ENCODE results near the gene TRA2B.
A peak's percentile ranks its signal among the peaks of the same experiment; 100 is the strongest.

The TRA2B gene

GRCh38 chr3:185950728-185951127 is 12.9 kb upstream of the TRA2B start:
- no peak for DNase-seq (ENCODE audit: low read depth in 2 of 2)

GRCh38 chr3:185949515-185949914 is 11.7 kb upstream of the TRA2B start:
- no peak for DNase-seq (ENCODE audit: low read depth in 2 of 2)

GRCh38 chr3:185948292-185948691 is 10.5 kb upstream of the TRA2B start:
- DNase-seq (ENCODE audit: low read depth in 2 of 2) = no peak

- no peak for DNase-seq (ENCODE audit: low read depth in 2 of 2)
Observed at GRCh38 chr3:185943760-185944106, 5.9 kb upstream of the TRA2B start.

DNA sequence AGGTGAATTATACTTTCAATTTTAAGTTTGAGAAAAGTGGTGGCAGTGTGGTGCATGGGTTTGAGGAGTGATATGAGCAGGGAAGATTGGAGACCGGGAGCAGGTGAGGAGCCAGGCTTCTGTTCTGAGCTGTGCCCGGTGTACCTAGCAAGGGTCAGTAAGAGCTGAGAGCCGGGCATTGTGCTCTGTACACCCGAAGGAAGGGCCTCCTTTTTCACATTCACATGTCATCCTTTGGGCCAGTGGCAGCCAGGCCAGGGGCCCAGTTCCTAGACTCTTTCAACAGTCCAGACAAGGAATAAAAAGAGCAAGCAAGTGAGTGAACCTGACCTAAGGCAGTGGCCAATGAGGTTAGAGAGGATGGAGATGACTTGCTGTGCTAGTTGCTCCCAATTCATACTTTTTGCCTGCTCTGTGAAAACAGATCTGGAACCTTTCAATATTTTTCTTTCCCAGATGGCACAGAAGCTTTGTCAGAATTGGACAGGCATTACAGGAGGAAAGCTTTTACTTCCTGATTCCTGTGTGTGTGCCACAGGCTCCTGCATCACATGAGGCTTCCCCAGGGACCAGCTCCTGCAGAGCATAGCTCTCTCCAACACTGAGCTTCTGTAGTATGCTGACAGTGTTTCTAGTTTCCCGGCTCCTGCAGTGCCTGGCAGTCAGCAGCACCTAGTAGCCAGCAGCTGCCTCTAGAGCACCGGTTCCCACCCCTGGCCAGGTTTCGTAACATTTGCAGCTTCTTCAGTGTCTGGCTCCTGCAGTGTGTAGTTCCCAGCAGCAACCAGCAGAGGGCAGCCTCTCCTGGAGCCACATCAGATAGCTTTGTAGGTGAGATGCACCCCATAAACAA is 5.3 kb upstream of the TRA2B start:
- peak; percentile 72 to 81 for DNase-seq (ENCODE audit: low read depth in 2 of 2)

- DNase-seq (ENCODE audit: low read depth in 2 of 2) = no peak
Observed at GRCh38 chr3:185942396-185942795, 4.6 kb upstream of the TRA2B start.

DNA sequence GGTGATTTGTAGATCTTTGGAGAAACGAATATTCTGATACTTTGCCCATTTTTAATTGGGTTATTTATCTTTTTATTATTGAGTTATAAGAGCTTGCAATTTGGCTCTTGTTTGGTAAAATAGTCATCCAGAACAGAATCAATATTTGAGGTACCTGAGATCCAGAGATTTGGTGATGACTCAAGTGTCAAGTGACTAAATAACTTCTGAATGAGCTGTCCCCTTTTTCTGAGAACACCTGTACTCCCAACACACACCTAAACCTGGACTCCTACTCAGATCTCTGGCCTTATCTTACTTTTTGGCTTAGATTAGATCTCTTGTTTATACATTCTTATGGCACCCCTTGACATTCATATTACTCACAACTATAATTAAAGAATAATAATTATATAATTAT is 3.1 kb upstream of the TRA2B start:
- no peak for DNase-seq (ENCODE audit: low read depth in 2 of 2)

GRCh38 chr3:185939721-185940120 is 1.9 kb upstream of the TRA2B start:
- no peak for DNase-seq (ENCODE audit: low read depth in 2 of 2)

- peak; percentile 75 to 81 for DNase-seq (ENCODE audit: low read depth in 2 of 2)
Observed at GRCh38 chr3:185936814-185937688, 763 bp downstream of the TRA2B start.

GRCh38 chr3:185936273-185936629 is 1.6 kb downstream of the TRA2B start:
- no peak for DNase-seq (ENCODE audit: low read depth in 2 of 2)

DNA sequence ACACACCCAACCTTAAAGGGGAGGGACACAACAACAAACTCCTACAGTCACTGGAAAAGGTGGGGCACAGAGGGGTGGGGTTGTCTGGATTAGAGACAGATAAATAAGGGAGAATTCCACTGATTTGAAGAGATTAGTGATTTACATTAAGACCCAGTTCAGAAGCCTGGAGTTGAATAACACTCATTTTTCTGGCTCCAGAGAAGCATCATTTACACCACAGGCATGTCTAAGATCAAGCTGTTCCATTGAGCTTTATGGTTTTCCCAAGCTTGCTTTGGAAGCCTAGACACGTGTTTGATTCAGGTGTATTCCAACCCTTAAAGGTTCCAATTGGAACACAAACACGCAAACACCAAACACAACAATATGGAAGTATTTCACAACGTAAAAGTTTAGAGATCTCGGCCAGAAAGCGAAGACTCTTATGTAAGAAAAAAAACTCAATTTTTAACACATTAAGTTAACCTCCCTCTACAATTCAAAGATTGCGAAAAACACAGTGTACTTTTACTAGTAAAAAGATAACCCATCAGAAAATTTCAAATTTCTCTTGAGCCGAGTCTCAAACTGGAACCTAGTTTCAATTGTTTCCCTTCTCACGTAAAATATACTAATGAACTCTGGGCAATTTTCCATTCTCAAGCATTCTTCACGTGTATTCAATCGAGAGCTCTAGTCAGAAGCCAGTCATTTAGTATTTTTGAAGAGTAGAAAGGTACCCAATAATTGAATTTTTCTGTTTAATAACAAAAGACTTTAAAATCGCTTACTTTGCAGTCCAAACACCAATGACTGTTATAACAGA is 2.1 kb downstream of the TRA2B start:
- DNase-seq (ENCODE audit: low read depth in 2 of 2) = no peak

DNA sequence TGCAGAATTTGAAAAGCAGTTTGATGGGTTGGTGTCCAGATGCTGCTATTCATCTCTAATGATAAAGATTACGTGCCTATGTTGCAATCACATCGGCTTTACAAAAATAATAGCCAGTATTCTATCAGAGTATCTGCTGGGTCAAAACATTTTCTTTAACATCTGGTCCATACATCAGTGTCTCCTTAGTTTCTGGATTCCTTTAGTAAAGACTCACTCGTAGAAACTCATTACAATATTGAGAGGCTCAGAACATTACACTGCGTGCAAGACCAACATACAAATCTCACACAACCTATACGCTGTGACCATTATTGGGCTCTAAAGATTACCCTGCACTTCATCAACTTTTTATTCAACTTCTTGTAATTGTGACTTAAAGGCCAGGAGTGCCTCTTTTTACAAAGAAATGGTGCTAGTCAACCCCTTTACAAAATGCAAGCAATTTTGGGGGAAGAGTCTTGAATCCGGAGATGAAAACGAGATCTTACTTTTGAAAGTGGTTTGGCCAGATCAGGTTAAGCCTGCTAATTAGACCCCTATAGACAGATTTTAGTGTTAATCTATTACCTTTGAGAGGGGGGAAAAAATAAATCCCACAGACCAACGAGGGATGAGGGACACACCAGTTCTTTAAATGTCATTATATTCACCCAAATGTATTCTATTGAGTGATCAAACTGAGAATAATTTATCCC is 2.9 kb downstream of the TRA2B start:
- DNase-seq (ENCODE audit: low read depth in 2 of 2) = no peak

DNA sequence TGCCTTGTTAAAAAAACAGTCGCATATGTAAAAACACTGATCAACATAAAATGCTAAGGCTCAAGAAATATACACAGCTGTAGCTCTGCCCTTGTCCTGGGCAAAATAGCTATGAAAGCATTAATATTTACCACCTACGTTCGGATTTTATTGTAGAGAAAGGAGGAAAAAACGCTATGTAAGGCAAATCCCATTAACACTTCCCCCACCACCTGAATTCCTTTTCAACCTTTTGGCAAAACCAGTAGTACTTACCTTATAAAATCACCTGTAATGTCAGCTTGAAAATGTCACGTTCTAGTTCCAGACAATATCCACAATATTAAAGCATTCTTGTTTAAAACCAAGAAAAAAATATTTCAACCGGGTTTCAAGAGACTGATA is 3.6 kb downstream of the TRA2B start:
- no peak for DNase-seq (ENCODE audit: low read depth in 2 of 2)

GRCh38 chr3:185933374-185934173 is 4.2 kb downstream of the TRA2B start:
- DNase-seq (ENCODE audit: low read depth in 2 of 2) = no peak

DNA sequence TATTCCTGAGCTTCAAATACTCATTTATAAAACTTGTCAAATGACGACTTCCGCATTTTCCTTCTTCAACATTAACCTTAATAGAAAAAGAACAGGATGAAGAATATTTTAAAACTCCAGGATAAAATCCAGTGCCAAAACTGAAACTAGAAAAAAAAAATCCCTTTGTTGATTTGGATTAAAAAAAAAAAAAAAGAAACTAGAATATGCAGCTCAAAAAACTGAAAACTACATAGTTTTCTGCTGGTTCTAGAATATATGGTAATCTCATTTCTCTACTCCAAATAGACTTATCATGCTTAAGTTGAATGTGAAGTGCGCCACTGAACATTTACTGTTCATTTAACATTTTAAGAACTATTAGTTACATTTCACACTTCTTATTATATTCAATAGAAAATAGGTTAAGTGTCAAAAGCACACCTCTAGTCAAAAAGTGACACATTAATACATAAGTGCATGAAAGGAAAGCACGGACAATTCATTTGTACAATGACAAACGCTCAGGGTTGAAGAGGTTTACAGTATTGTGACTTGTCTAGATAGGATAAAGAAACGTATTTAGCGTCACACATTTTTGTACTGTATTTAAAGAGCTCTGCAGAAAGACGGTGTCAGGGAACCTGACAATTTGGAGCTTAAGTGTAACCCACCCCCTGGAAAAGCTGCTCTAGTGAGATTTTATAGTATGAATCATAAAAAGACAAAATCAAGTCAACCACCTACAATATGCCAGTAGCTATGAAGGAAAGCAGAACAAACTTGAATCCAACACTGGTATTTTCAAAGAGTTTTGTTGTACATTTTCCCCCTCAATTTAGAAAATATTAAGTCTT is 5.8 kb downstream of the TRA2B start:
- DNase-seq (ENCODE audit: low read depth in 2 of 2) = no peak

DNA sequence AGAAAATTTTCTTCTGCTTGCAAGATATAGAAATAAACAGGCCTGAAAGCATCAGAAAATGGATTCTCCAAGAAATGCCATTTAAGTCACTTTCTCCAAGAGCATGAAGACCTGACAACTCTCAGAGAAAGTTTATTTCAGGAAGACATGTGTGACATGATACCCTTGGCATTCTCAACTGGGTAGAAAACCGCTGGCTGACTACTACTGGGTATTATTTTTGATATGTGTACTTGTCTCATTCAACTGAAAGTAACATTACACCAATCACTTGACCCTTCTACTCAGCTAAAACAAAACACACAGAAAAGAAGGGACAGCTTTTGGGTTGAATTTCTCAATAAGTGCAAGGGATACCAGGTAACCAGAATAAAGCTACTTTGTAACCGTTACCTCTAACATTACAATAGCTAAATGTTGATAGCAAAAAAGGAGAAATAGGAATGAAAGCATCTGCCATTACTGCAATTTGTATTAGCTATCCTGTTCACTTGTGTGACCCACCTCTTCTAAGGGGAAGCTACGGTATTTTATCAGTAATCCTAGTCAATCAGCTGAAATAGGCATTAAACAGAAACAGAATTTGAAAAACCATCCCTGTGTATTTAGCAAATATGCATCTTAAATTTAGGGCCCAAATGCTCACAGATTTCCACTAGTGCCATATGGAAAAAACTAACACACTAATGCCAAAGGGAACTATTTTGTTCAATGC is 7.3 kb downstream of the TRA2B start:
- no peak for DNase-seq (ENCODE audit: low read depth in 2 of 2)

- DNase-seq (ENCODE audit: low read depth in 2 of 2) = no peak
Observed at GRCh38 chr3:185929192-185930151, 8.3 kb downstream of the TRA2B start.

GRCh38 chr3:185928496-185928895 is 9.3 kb downstream of the TRA2B start:
- no peak for DNase-seq (ENCODE audit: low read depth in 2 of 2)
